Activated CD4-positive, alpha-beta T cell treated with anti-CD3 and anti-CD28 coated beads, Interleukin-2, amount 10 ng/mL, durations not matched to agents 24 days and 14 days (primary cell): ENCODE results near the gene C9orf72. TPM values are rescaled to one million over a fixed set of nuclear protein-coding genes. Genes with fewer than 3 reads are reported as not detected.

Source experiments
- DNase-seq: peaks from one replicate; pipeline ENCODE4 v3.0.0; 2022
- H3K27ac Mint-ChIP-seq: one replicate; pipeline ENCODE4 v1.8.0; 2022; ENCODE audit warnings: mild to moderate bottlenecking, mixed read lengths
- H3K27me3 Mint-ChIP-seq: one replicate; pipeline ENCODE4 v1.8.0; 2022; ENCODE audit warnings: mixed read lengths
- H3K36me3 Mint-ChIP-seq: one replicate; pipeline ENCODE4 v1.8.0; 2022; ENCODE audit warnings: low read depth, mild to moderate bottlenecking, mixed read lengths
- H3K4me1 Mint-ChIP-seq: one replicate; pipeline ENCODE4 v1.8.0; 2021; ENCODE audit warnings: mixed read lengths
- H3K4me3 Mint-ChIP-seq: one replicate; pipeline ENCODE4 v1.8.0; 2022; ENCODE audit warnings: mild to moderate bottlenecking, moderate library complexity, mixed read lengths
- H3K9me3 Mint-ChIP-seq: one replicate; pipeline ENCODE4 v1.8.0; 2021; ENCODE audit warnings: mixed read lengths
- intact Hi-C: fragments of 100-400 bp; cut with micrococcal nuclease; formaldehyde crosslinking; loops from one replicate; pipeline ENCODE4 v1.15.1; 2023
- total RNA-seq: library from RNA; stranded (reverse); gene quantifications from 2 replicates; pipeline ENCODE4 v1.2.3, GENCODE V29; 2022

Gene C9orf72
- total RNA-seq, 1 donor from 2014 or later = 6.5 TPM

GRCh38 chr9:27528886-27529315 is 44.4 kb downstream of the C9orf72 start:
- Mint-ChIP-seq H3K9me3 (no peaks in the 10 kb centered on the region), H3K4me1 (peaks cover 13% of the 10 kb centered on the region), H3K4me3 (peak overlapping the region; percentile 90), H3K27ac (peak overlapping the region; percentile 72), H3K36me3 (peaks cover 3% of the 10 kb centered on the region), H3K27me3 (peaks cover 44% of the 10 kb centered on the region)
- intact Hi-C loops = loop anchor here (1.0 to 5.0 kb wide), 5 partner anchors 30 to 196 kb away; partner anchors contain the start of gene C9orf72
- DNase-seq = peak; percentile 83

DNA sequence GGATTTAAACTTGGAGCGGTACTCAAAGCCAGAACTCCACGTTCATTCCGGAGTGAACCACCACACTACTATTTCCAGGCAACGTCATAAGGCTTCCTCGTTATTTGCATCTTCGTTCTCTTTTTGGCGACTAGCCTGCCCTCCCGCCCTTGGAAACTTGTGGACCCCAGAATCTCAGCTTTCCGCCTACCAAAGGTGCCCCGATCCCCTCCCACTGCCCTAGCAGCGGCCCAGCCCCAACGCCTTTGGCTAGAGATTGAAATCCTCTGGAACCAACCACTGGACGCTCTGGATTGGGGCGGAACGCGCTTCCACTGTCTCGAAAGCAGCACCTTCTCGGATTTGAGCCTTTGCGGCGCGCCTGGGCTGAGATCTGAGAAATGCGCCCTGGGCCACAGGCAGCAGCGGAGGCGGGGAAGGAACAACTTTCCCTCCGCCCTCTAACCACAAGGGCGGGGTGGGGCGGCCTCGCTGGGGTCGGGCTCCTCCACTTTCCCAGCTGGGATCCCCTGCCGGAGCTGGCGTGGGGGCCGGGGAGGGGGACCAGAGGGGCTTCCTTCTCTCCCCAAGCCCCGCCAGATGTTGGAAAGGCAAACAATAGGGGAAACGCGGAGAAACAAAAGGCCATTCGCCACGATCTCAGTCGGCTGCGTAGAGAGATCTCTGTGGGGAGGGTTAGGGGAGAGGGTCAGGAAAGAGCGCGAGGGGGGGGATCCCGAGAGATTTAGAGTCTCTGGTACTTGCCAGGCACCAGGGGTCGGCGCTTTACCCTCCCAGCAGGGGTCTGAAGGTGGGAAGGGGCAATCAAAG is 45.0 kb downstream of the C9orf72 start:
- intact Hi-C loops = loop anchor here (2.0 to 5.0 kb wide), 2 partner anchors 29 to 176 kb away; no protein-coding TSS in a partner anchor
- H3K4me3 Mint-ChIP-seq = peak overlapping the region; percentile 90
- H3K27ac Mint-ChIP-seq = peak overlapping the region; percentile 72
- H3K27me3 Mint-ChIP-seq = peaks cover 42% of the 10 kb centered on the region
- H3K36me3 Mint-ChIP-seq = peaks cover 3% of the 10 kb centered on the region
- DNase-seq = peak; percentile 90
- peaks cover 13% of the 10 kb centered on the region for H3K4me1 Mint-ChIP-seq
- no peaks in the 10 kb centered on the region for H3K9me3 Mint-ChIP-seq

GRCh38 chr9:27527702-27528075 is 45.6 kb downstream of the C9orf72 start:
- intact Hi-C loops = loop anchor here (2.0 to 5.0 kb wide), 2 partner anchors 29 to 175 kb away; no protein-coding TSS in a partner anchor
- Mint-ChIP-seq H3K4me1 (peaks cover 13% of the 10 kb centered on the region), H3K4me3 (peak overlapping the region; percentile 90), H3K9me3 (no peaks in the 10 kb centered on the region), H3K27me3 (peaks cover 39% of the 10 kb centered on the region), H3K36me3 (peaks cover 3% of the 10 kb centered on the region), H3K27ac (no peak overlapping the region)
- no peak for DNase-seq

- Mint-ChIP-seq H3K27ac (no peak within 1 kb of the TSS), H3K27me3 (peaks cover 31% of the 10 kb centered on the region), H3K9me3 (no peaks in the 10 kb centered on the region), H3K36me3 (peaks cover 3% of the 10 kb centered on the region), H3K4me3 (no peak within 1 kb of the TSS), H3K4me1 (peaks cover 10% of the 10 kb centered on the region)
- intact Hi-C loops = no loop called here
- DNase-seq = no peak
These were observed 49.0 kb downstream of the C9orf72 start, which contains the start of gene IFNK for GRCh38 chr9:27524236-27524635. IFNK (plus strand) TSS chr9:27524290; CDS start chr9:27524337, 47 bp downstream.

DNA sequence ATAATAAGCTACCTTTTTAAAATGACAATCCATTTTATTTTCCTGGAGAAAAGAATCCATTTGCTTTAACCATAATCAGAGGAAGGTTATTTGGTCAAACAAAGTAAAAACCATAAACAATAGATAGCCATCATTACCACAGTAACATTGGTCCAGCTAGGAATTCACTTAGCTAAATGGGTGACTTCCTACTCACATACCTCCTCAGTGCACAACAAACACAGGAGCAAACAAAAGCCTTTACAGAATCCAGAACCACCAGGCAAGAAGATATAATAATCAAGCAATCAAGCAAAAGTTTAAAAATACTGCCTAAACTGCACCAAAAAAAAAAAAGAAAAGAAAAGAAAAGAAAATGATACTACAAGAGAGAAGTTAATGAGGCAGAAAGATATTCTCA is 50.1 kb downstream of the C9orf72 start:
- Mint-ChIP-seq H3K4me3 (no peak overlapping the region), H3K36me3 (peaks cover 1% of the 10 kb centered on the region), H3K27ac (no peak overlapping the region), H3K27me3 (peaks cover 31% of the 10 kb centered on the region), H3K4me1 (peaks cover 4% of the 10 kb centered on the region), H3K9me3 (no peaks in the 10 kb centered on the region)
- intact Hi-C loops = no loop called here
- no peak for DNase-seq

- H3K4me1 Mint-ChIP-seq = peaks cover 2% of the 10 kb centered on the region
- intact Hi-C loops = no loop called here
- no peaks in the 10 kb centered on the region for H3K9me3 Mint-ChIP-seq
- DNase-seq = no peak
- peaks cover 13% of the 10 kb centered on the region for H3K27me3 Mint-ChIP-seq
- H3K36me3 Mint-ChIP-seq = no peaks in the 10 kb centered on the region
- H3K4me3 Mint-ChIP-seq = no peak overlapping the region
- no peak overlapping the region for H3K27ac Mint-ChIP-seq
These were observed 52.3 kb downstream of the C9orf72 start for GRCh38 chr9:27520986-27521385.

DNA sequence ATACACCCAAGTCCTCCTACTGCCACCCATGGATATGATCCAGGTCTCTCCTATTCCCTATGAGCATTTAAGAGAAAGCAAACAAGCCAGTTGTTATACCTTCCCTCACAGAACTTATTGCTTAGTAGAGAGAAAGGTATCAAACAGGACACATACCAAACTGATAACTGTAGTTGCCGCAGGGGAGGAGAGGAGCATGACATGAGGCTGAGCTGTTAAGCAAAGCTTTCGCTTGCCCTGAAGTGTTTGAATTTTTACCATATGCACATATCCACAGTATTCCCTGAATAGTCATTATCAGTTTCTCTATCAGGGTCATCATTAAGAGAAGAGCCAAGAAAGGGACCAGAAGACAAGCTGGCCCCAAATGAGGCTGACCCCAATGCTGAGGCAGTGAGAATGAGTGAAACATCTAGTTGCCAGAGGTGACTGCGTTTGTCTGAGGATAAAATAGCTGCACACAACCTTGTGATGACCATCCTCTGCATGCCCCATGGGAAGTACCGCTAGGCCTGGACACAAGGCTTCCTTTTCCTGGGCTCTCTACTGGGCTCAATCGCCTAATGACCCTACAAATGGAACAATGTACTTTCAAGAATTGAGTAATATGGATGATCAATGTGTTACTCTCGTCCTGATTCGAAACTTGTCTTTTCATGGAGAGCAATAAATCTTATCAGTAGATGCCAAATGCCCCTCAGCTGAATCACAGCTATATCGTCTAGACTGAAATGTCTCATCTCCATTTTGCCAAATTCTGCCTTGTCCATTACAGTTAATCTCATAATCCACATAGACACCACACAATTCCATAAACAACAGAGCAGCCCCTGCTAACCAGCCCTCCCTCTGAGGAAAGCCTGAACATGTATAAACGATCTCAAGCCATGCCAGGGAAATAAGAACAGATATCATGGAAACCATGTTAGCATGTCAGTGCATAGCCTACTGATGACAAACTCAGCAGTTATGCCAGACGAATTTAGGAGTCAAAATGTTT is 53.5 kb downstream of the C9orf72 start:
- no peaks in the 10 kb centered on the region for H3K36me3 Mint-ChIP-seq
- intact Hi-C loops = no loop called here
- peaks cover 3% of the 10 kb centered on the region for H3K9me3 Mint-ChIP-seq

DNA sequence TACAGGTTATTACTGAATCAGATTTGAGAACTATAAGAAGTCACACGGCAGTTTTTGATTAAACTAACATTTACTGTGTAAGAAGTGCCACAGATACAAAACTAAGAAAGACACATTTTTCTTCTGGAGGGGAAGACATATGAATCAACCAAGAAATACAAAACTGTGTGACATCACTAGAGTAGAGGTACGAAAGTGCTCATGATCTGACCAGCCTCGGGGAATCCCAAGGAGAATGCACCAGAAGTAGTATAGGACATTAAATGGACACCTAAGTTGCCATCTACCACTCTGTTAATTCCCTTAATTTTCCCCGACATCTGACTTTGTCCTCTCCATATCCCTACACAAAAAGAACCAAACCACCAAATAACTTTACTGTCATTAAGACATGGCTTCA is 54.5 kb downstream of the C9orf72 start:
- intact Hi-C loops = no loop called here
- no peak overlapping the region for H3K4me3 Mint-ChIP-seq
- no peak for DNase-seq
- no peak overlapping the region for H3K27ac Mint-ChIP-seq
- no peaks in the 10 kb centered on the region for H3K36me3 Mint-ChIP-seq
- H3K27me3 Mint-ChIP-seq = peaks cover 4% of the 10 kb centered on the region
- peaks cover 3% of the 10 kb centered on the region for H3K9me3 Mint-ChIP-seq
- no peaks in the 10 kb centered on the region for H3K4me1 Mint-ChIP-seq

More for the DNA sequence above, 53.5 kb downstream of the C9orf72 start:
- Mint-ChIP-seq H3K4me1 (peaks cover 2% of the 10 kb centered on the region), H3K27ac (no peak overlapping the region), H3K4me3 (no peak overlapping the region), H3K27me3 (peaks cover 8% of the 10 kb centered on the region)
- no peak for DNase-seq

GRCh38 chr9:27518006-27518405 is 55.3 kb downstream of the C9orf72 start:
- Mint-ChIP-seq H3K27me3 (peaks cover 4% of the 10 kb centered on the region), H3K4me3 (no peak overlapping the region), H3K4me1 (no peaks in the 10 kb centered on the region), H3K36me3 (no peaks in the 10 kb centered on the region), H3K9me3 (peaks cover 8% of the 10 kb centered on the region), H3K27ac (no peak overlapping the region)
- intact Hi-C loops = no loop called here
- no peak for DNase-seq

- no peaks in the 10 kb centered on the region for H3K4me1 Mint-ChIP-seq
- H3K36me3 Mint-ChIP-seq = no peaks in the 10 kb centered on the region
- H3K9me3 Mint-ChIP-seq = peaks cover 8% of the 10 kb centered on the region
- intact Hi-C loops = no loop called here
- H3K4me3 Mint-ChIP-seq = no peak overlapping the region
- no peak overlapping the region for H3K27ac Mint-ChIP-seq
- H3K27me3 Mint-ChIP-seq = peaks cover 1% of the 10 kb centered on the region
- DNase-seq = no peak
These were observed 58.7 kb downstream of the C9orf72 start for GRCh38 chr9:27514551-27514950.

- peaks cover 8% of the 10 kb centered on the region for H3K9me3 Mint-ChIP-seq
- H3K4me1 Mint-ChIP-seq = no peaks in the 10 kb centered on the region
- no peak overlapping the region for H3K4me3 Mint-ChIP-seq
- H3K27ac Mint-ChIP-seq = no peak overlapping the region
- H3K36me3 Mint-ChIP-seq = peaks cover 2% of the 10 kb centered on the region
- intact Hi-C loops = no loop called here
- no peaks in the 10 kb centered on the region for H3K27me3 Mint-ChIP-seq
- DNase-seq = no peak
These were observed 61.5 kb downstream of the C9orf72 start for GRCh38 chr9:27511771-27512170.

- intact Hi-C loops = no loop called here
- peaks cover 2% of the 10 kb centered on the region for H3K36me3 Mint-ChIP-seq
- DNase-seq = no peak
- peaks cover 2% of the 10 kb centered on the region for H3K4me1 Mint-ChIP-seq
- no peak overlapping the region for H3K4me3 Mint-ChIP-seq
- H3K27ac Mint-ChIP-seq = no peak overlapping the region
- H3K27me3 Mint-ChIP-seq = no peaks in the 10 kb centered on the region
- H3K9me3 Mint-ChIP-seq = peaks cover 7% of the 10 kb centered on the region
These were observed 62.5 kb downstream of the C9orf72 start for GRCh38 chr9:27510780-27511179.

DNA sequence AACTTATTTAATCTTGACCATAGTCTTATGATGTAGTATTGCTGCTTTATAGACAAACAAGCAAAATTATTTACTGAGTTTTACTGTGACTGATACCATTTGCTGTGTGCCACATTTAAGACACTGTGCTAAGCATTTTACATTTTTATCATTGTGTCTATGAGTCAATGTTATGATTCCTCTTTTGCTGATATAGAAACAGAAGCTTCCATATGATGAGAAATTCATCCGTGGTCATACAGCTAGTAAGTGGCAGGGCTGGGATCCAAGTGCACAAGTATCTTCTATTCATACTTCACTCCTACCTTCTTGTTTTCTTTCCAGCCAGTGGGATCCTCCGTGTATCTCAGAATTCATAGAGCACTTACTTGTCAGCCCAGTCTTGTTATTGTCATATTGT is 66.3 kb downstream of the C9orf72 start:
- intact Hi-C loops = no loop called here
- H3K4me1 Mint-ChIP-seq = peaks cover 10% of the 10 kb centered on the region

More for the DNA sequence above, 66.3 kb downstream of the C9orf72 start:
- Mint-ChIP-seq H3K27me3 (no peaks in the 10 kb centered on the region), H3K9me3 (no peaks in the 10 kb centered on the region), H3K36me3 (peaks cover 2% of the 10 kb centered on the region), H3K4me3 (no peak overlapping the region), H3K27ac (no peak overlapping the region)
- DNase-seq = no peak
